Astrocyte of the cerebellum (primary cell): ENCODE data around the gene ABCC12.
"Not testable (repeated sequence)": the region's sequence is repeated elsewhere in the genome, so short reads cannot be mapped to it uniquely, and the experiment has no call there.

ENCODE experiments used
- DNase-seq: peaks from one replicate; pipeline ENCODE4 v3.0.0-alpha.2; 2011; ENCODE audit warnings: low read depth
- H3K4me3 ChIP-seq: 2 replicates; pipeline ENCODE4 v1.5.1; 2011; ENCODE audit warnings: mild to moderate bottlenecking, low read depth, low read length, moderate library complexity
- CTCF ChIP-seq: IDR thresholded peaks from 2 replicates; pipeline ENCODE4 v1.5.1; 2012; ENCODE audit warnings: low read length, low read depth, moderate library complexity, mild to moderate bottlenecking; ENCODE audit errors: missing control alignments
- in situ Hi-C: cut with HindIII; loops from 2 replicates; pipeline ENCODE4 v1.10.0; 2017; ENCODE audit warnings: low sequenced_read_pairs

The ABCC12 gene

GRCh38 chr16:48176635-48177408, 21.0 kb upstream of the ABCC12 start:
- H3K4me3 ChIP-seq: no peak overlapping the region
- DNase-seq: no peak
- in situ Hi-C loops: no loop called here
- no peak for TF ChIP-seq CTCF

DNA sequence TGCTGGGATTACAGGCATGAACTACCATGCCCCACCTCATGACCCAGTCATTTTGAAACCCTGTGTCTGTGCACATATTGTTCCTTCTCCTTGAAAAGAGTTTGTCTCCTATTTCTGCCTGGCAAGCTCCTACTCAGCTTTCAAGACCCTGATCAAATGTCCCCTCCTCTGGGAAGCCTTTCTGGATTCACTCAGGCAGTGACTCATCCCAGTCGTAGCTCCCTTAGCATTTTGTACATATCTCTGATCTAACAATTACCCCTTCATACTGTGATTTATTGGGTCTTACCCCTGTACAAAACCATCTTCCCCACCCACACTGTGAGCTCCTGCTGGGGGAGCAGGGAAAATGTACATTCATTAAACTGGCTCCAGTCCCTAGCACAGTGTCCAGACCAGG, 18.1 kb upstream of the ABCC12 start:
- DNase-seq: no peak
- no peak overlapping the region for H3K4me3 ChIP-seq
- in situ Hi-C loops: loop anchor here (25.0 kb wide), 1 partner anchor 1212 kb away; the partner anchor contains the start of gene DNAJA2
- no peak for TF ChIP-seq CTCF

DNA sequence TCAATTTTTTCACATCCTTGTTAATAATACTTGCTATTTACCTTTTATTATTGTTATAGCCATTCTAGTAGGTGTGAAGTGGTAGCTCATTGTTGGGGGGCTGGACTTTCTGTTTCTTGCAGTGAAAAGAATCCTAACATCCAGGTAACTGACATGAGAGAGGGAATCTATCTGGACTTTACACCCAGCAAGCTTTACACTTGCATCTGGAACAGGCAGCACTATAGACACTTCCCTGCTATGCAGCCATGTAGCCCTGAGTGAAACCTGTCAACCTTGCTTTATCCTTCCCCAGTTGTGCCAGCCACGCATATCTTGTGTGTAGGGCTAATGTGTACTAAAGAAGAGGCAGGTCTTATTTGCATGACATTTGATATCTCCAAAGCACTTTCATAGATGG, 16.9 kb upstream of the ABCC12 start:
- no peak for TF ChIP-seq CTCF
- DNase-seq: no peak
- H3K4me3 ChIP-seq: no peak overlapping the region
- in situ Hi-C loops: loop anchor here (25.0 kb wide), 1 partner anchor 1210 kb away; the partner anchor contains the start of gene DNAJA2

DNA sequence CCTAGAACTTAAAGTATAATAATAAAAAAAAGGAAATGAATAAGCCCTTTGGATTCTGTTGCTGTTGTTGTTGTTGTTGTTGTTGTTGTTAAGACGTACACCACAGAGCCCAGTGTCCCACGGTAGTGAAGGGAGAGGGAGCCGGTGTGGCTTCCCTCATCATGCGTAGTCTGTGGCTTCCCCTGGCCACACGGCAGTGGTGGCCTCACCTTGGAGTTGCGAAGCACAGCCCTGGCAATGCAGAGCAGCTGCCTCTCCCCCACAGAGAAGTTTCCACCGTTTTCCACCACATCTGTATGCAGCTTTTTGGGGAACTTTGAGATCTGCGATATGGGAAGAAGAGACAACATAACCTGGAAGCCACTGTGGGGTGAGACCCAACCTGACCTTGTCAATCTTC, 14.1 kb upstream of the ABCC12 start:
- TF ChIP-seq CTCF: no peak
- in situ Hi-C loops: loop anchor here (25.0 kb wide), 1 partner anchor 1208 kb away; the partner anchor contains the start of gene DNAJA2
- no peak for DNase-seq
- no peak overlapping the region for H3K4me3 ChIP-seq

- in situ Hi-C loops: loop anchor here (25.0 kb wide), 1 partner anchor 1206 kb away; the partner anchor contains the start of gene DNAJA2
- H3K4me3 ChIP-seq: no peak overlapping the region
- TF ChIP-seq CTCF: no peak
- DNase-seq: no peak
Measured at GRCh38 chr16:48168075-48168474, 12.3 kb upstream of the ABCC12 start.

- in situ Hi-C loops: loop anchor here (25.0 kb wide), 1 partner anchor 1204 kb away; the partner anchor contains the start of gene DNAJA2
- H3K4me3 ChIP-seq, DNase-seq: not testable (repeated sequence)
Measured at GRCh38 chr16:48166617-48167016, 10.8 kb upstream of the ABCC12 start.

- DNase-seq: no peak
- TF ChIP-seq CTCF: no peak
- in situ Hi-C loops: loop anchor here (25.0 kb wide), 1 partner anchor 1204 kb away; the partner anchor contains the start of gene DNAJA2
- H3K4me3 ChIP-seq: no peak overlapping the region
Measured at GRCh38 chr16:48165961-48166578, 10.3 kb upstream of the ABCC12 start.
